Right renal pelvis (tissue), 4 donors: ENCODE data around the gene CD3D. TPM values are rescaled to one million over a fixed set of nuclear protein-coding genes. Genes with fewer than 3 reads are reported as not detected.

Experiments
- DNase-seq, 4 donors: peaks; one replicate each; pipeline ENCODE4 v3.0.0-alpha.2; 2013; ENCODE audit warnings: low read depth in 4 of 4, low spot score in 3 of 4, missing footprints in 1 of 4
- polyA plus RNA-seq, 4 donors: library from polyadenylated mRNA; unstranded; fragments of 120-200 nt; gene quantifications; one replicate each; pipeline ENCODE4 v1.2.1, GENCODE V29; 2013; ENCODE audit not compliant: insufficient read length in 4 of 4

CD3D gene
- polyA plus RNA-seq, 4 donors = 0.24 to 0.95 (median 0.44) TPM

GRCh38 chr11:118304568-118305248 lies 37.8 kb downstream of the CD3D start, which contains the start of gene CD3E:
TSS of gene CD3E (plus strand) at chr11:118304730. CDS start at chr11:118304953, 223 bp downstream.
- DNase-seq = no peak

GRCh38 chr11:118304227-118304567 lies 38.3 kb downstream of the CD3D start:
- DNase-seq = no peak

GRCh38 chr11:118301600-118302195 lies 40.8 kb downstream of the CD3D start:
- DNase-seq = no peak

- no peak for DNase-seq
Measured at GRCh38 chr11:118295815-118296454, 46.6 kb downstream of the CD3D start.

GRCh38 chr11:118295199-118295598 lies 47.3 kb downstream of the CD3D start:
- no peak for DNase-seq

GRCh38 chr11:118294053-118294452 lies 48.5 kb downstream of the CD3D start:
- DNase-seq = no peak

GRCh38 chr11:118291477-118292135 lies 50.9 kb downstream of the CD3D start:
- no peak for DNase-seq

GRCh38 chr11:118290923-118291322 lies 51.6 kb downstream of the CD3D start:
- no peak for DNase-seq

- no peak for DNase-seq
Measured at GRCh38 chr11:118289401-118289800, 53.1 kb downstream of the CD3D start.

Other genes starting within 250 kb of the CD3D start
- 1 to 10 TPM in 2 of 4 donors, under 1 TPM in 2; 0.89 to 1.6 (median 1.1) TPM for gene SCN4B, start 189.9 kb downstream of the CD3D start, polyA plus RNA-seq
- 1 to 10 TPM; 4.4 to 4.9 (median 4.7) TPM for gene SCN2B, start 166.1 kb downstream of the CD3D start, polyA plus RNA-seq
- 1 to 10 TPM; 1.7 to 2.9 (median 2.7) TPM for gene JAML, start 117.7 kb downstream of the CD3D start, polyA plus RNA-seq
- 1 to 10 TPM; 5.4 to 6.3 (median 6.0) TPM for gene MPZL3, start 90.3 kb downstream of the CD3D start, polyA plus RNA-seq
- gene MPZL2, start 78.4 kb downstream of the CD3D start, polyA plus RNA-seq = 10 to 100 TPM; 22.3 to 24.5 (median 23.6) TPM
- gene CD3E, start 38.0 kb downstream of the CD3D start, polyA plus RNA-seq = 1 to 10 TPM in 1 of 4 donors, under 1 TPM in 3; 0.28 to 1.2 (median 0.53) TPM
- under 1 TPM; 0.15 to 0.47 (median 0.19) TPM for gene CD3G, start 1.6 kb upstream of the CD3D start, polyA plus RNA-seq
- gene UBE4A, start 16.9 kb upstream of the CD3D start, polyA plus RNA-seq = 10 to 100 TPM; 35.7 to 43.2 (median 41.0) TPM
- gene ATP5MG, start 58.9 kb upstream of the CD3D start, polyA plus RNA-seq = 100 to 1,000 TPM; 398 to 470 (median 428) TPM
- 10 to 100 TPM; 34.4 to 41.7 (median 40.2) TPM for gene KMT2A, start 93.8 kb upstream of the CD3D start, polyA plus RNA-seq
- gene TTC36, start 184.8 kb upstream of the CD3D start, polyA plus RNA-seq = 1 to 10 TPM in 2 of 4 donors, under 1 TPM in 2; 0.55 to 2.5 (median 1.2) TPM
- gene TMEM25, start 188.5 kb upstream of the CD3D start, polyA plus RNA-seq = 10 to 100 TPM; 26.0 to 31.3 (median 29.2) TPM
- 10 to 100 TPM; 36.4 to 44.5 (median 44.0) TPM for gene IFT46, start 223.2 kb upstream of the CD3D start, polyA plus RNA-seq
- gene ARCN1, start 229.7 kb upstream of the CD3D start, polyA plus RNA-seq = 100 to 1,000 TPM; 179 to 199 (median 199) TPM